ENCODE results near the gene RPTOR.

DNA sequence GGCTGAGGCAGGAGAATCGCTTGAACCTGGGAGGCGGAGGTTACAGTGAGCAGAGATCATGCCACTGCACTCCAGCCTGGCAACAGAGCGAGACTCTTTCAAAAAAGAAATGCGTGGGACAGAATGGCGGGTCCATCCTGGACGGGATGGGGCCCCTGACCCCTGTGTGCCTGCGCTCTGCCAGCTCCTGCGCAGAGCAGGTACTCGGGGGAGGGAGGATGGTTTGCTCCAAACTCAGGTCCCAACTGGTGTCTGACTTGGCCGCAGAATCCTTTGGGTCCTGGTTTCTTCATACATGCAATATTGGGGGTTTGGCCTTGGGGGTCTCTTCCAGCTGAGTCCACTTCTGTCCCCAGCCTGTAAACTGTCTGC is 457.4 kb downstream of the RPTOR start:
- no peak for TF ChIP-seq EZH2 (IDR thresholded peaks at IDR 0.05; ENCODE audit: low read length, missing control alignments)
- TF ChIP-seq, protein P1, sequence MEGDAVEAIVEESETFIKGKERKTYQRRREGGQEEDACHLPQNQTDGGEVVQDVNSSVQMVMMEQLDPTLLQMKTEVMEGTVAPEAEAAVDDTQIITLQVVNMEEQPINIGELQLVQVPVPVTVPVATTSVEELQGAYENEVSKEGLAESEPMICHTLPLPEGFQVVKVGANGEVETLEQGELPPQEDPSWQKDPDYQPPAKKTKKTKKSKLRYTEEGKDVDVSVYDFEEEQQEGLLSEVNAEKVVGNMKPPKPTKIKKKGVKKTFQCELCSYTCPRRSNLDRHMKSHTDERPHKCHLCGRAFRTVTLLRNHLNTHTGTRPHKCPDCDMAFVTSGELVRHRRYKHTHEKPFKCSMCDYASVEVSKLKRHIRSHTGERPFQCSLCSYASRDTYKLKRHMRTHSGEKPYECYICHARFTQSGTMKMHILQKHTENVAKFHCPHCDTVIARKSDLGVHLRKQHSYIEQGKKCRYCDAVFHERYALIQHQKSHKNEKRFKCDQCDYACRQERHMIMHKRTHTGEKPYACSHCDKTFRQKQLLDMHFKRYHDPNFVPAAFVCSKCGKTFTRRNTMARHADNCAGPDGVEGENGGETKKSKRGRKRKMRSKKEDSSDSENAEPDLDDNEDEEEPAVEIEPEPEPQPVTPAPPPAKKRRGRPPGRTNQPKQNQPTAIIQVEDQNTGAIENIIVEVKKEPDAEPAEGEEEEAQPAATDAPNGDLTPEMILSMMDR (conservative IDR thresholded peaks at IDR 0.05 in 1 of 2, IDR thresholded peaks at IDR 0.05 in 1 of 2; ENCODE audit: low read depth in 1 of 2, low read length in 2 of 2), result no peak
